Ascending aorta (tissue), 2 donors: Measurements from ENCODE around the gene MMP20. TPM values are rescaled to one million over a fixed set of nuclear protein-coding genes. Genes with fewer than 3 reads are reported as not detected.

Experiments used
- DNase-seq, 2 donors: peaks; one replicate each; pipeline ENCODE4 v3.0.0-alpha.2; 2019; ENCODE audit warnings: low spot score in 2 of 2
- H3K27ac ChIP-seq, 2 donors: fragments of 200-600 bp; sonication (generic); one replicate each; pipeline ENCODE4 v1.5.1; 2016 to 2017; ENCODE audit warnings: mild to moderate bottlenecking in 1 of 2
- H3K27me3 ChIP-seq: fragments of 200-600 bp; sonication (generic); one replicate; pipeline ENCODE4 v1.5.1; 2017
- H3K36me3 ChIP-seq, 2 donors: fragments of 200-600 bp; sonication (generic); one replicate each; pipeline ENCODE4 v1.5.1; 2016
- H3K4me1 ChIP-seq, 2 donors: fragments of 200-600 bp; sonication (generic); one replicate each; pipeline ENCODE4 v1.5.1; 2016 to 2017; ENCODE audit warnings: mild to moderate bottlenecking in 1 of 2
- H3K4me3 ChIP-seq, 2 donors: fragments of 200-600 bp; sonication (generic); one replicate each; pipeline ENCODE4 v1.5.1; 2016 to 2017; ENCODE audit warnings: mild to moderate bottlenecking in 1 of 2
- H3K9me3 ChIP-seq, 2 donors: fragments of 200-600 bp; sonication (generic); one replicate each; pipeline ENCODE4 v1.5.1; 2016
- CTCF ChIP-seq, 3 experiments: fragments of 200-600 bp in 2 of 3; fragments of 450-650 bp in 1 of 3; sonication (generic) in 2 of 3; IDR thresholded peaks; one replicate each; pipeline ENCODE4 v1.5.1; 2016 to 2019; ENCODE audit warnings: antibody characterized with exemption in 3 of 3, mild to moderate bottlenecking in 1 of 3, moderate library complexity in 1 of 3
- intact Hi-C: fragments of 100-400 bp; cut with DNase I; formaldehyde crosslinking; loops from one replicate; pipeline ENCODE4 v1.15.1; 2023
- total RNA-seq: library from RNA; depleted of rRNA; stranded (reverse); fragments of >200 nt; gene quantifications from one replicate; pipeline ENCODE4 v1.1.0, GENCODE V29; 2016

Gene MMP20
- total RNA-seq, 1 donor from 2014 or later, result not detected

- Histone ChIP-seq H3K4me3 (no peak overlapping the region), H3K27ac (no peak overlapping the region), H3K27me3 (no peaks in the 10 kb centered on the region), H3K9me3 (peaks cover 0 to 5% of the 10 kb centered on the region in 2 donors), H3K4me1 (no peaks in the 10 kb centered on the region), H3K36me3 (no peaks in the 10 kb centered on the region)
- intact Hi-C loops, result no loop called here
- DNase-seq, result no peak
- TF ChIP-seq CTCF (IDR thresholded peaks at IDR 0.05), result no peak
These were observed 34.7 kb downstream of the MMP20 start for GRCh38 chr11:102590276-102591049.

GRCh38 chr11:102589047-102589459 is 36.1 kb downstream of the MMP20 start:
- H3K9me3 ChIP-seq, result peaks cover 0 to 5% of the 10 kb centered on the region in 2 donors
- DNase-seq, result no peak
- H3K27me3 ChIP-seq, result no peaks in the 10 kb centered on the region
- intact Hi-C loops, result no loop called here
- no peak overlapping the region for H3K4me3 ChIP-seq
- no peaks in the 10 kb centered on the region for H3K4me1 ChIP-seq
- no peak for TF ChIP-seq CTCF (IDR thresholded peaks at IDR 0.05)
- no peak overlapping the region for H3K27ac ChIP-seq
- H3K36me3 ChIP-seq, result no peaks in the 10 kb centered on the region

- no peak for TF ChIP-seq CTCF (IDR thresholded peaks at IDR 0.05)
These were observed 37.4 kb downstream of the MMP20 start for GRCh38 chr11:102587722-102588121.

GRCh38 chr11:102583141-102583873 is 41.8 kb downstream of the MMP20 start:
- Histone ChIP-seq H3K27ac (no peak overlapping the region), H3K4me3 (no peak overlapping the region), H3K9me3 (peaks cover 0 to 5% of the 10 kb centered on the region in 2 donors), H3K36me3 (no peaks in the 10 kb centered on the region), H3K27me3 (no peaks in the 10 kb centered on the region), H3K4me1 (no peaks in the 10 kb centered on the region)
- TF ChIP-seq CTCF (IDR thresholded peaks at IDR 0.05), result no peak
- DNase-seq, result no peak
- intact Hi-C loops, result no loop called here

More at GRCh38 chr11:102587722-102588121, 37.4 kb downstream of the MMP20 start:
- no peaks in the 10 kb centered on the region for H3K4me1 ChIP-seq
- intact Hi-C loops, result no loop called here
- no peaks in the 10 kb centered on the region for H3K27me3 ChIP-seq
- H3K9me3 ChIP-seq, result peaks cover 0 to 5% of the 10 kb centered on the region in 2 donors
- no peak for DNase-seq
- no peak overlapping the region for H3K27ac ChIP-seq
- no peaks in the 10 kb centered on the region for H3K36me3 ChIP-seq
- no peak overlapping the region for H3K4me3 ChIP-seq

- Histone ChIP-seq H3K27me3 (no peaks in the 10 kb centered on the region), H3K9me3 (no peaks in the 10 kb centered on the region), H3K4me1 (no peaks in the 10 kb centered on the region), H3K36me3 (no peaks in the 10 kb centered on the region), H3K4me3 (no peak overlapping the region), H3K27ac (no peak overlapping the region)
- intact Hi-C loops, result no loop called here
- no peak for DNase-seq
- no peak for TF ChIP-seq CTCF (IDR thresholded peaks at IDR 0.05)
These were observed 43.0 kb downstream of the MMP20 start for GRCh38 chr11:102582140-102582539.
